WERI-Rb-1 (cell line): ENCODE results near the gene BCAP31.
A peak's percentile ranks its signal among the peaks of the same experiment; 100 is the strongest.

Source experiments
- DNase-seq: peaks from one replicate; pipeline ENCODE4 v3.0.0-alpha.2; 2020
- H3K27ac ChIP-seq: fragments of 250-450 bp; sonication (Bioruptor Pico); 2 replicates; pipeline ENCODE4 v1.5.1; 2020; ENCODE audit warnings: mild to moderate bottlenecking, moderate library complexity
- H3K27me3 ChIP-seq: fragments of 250-450 bp; sonication (Bioruptor Pico); 2 replicates; pipeline ENCODE4 v1.5.1; 2021; ENCODE audit warnings: mild to moderate bottlenecking, low read depth, moderate library complexity; ENCODE audit not compliant: insufficient read depth, severe bottlenecking
- H3K36me3 ChIP-seq: fragments of 250-450 bp; sonication (Bioruptor Pico); 2 replicates; pipeline ENCODE4 v1.5.1; 2020; ENCODE audit warnings: mild to moderate bottlenecking, moderate library complexity
- H3K4me3 ChIP-seq: 2 replicates; pipeline ENCODE4 v1.5.1; 2011; ENCODE audit warnings: low read depth, mild to moderate bottlenecking, control low read depth, low read length
- H3K9me3 ChIP-seq: fragments of 250-450 bp; sonication (Bioruptor Pico); 2 replicates; pipeline ENCODE4 v1.5.1; 2021; ENCODE audit warnings: mild to moderate bottlenecking, moderate library complexity; ENCODE audit not compliant: severe bottlenecking
- CTCF ChIP-seq: IDR thresholded peaks from 2 replicates; pipeline ENCODE4 v1.5.1; 2011; ENCODE audit warnings: low read depth, mild to moderate bottlenecking, control low read depth, inconsistent platforms, low read length

BCAP31 gene

GRCh38 chrX:153674219-153674851 is 49.9 kb downstream of the BCAP31 start:
- no peak overlapping the region for H3K4me3 ChIP-seq
- peaks cover 33% of the 10 kb centered on the region for H3K27me3 ChIP-seq
- H3K27ac ChIP-seq: no peak overlapping the region
- no peak for TF ChIP-seq CTCF
- no peaks in the 10 kb centered on the region for H3K9me3 ChIP-seq
- no peak for DNase-seq
- H3K36me3 ChIP-seq: peaks cover 12% of the 10 kb centered on the region

GRCh38 chrX:153673428-153674218 is 50.6 kb downstream of the BCAP31 start, which contains the start of gene PNCK:
Gene PNCK (minus strand): TSS chrX:153673813. CDS start chrX:153673076, 737 bp downstream.
- H3K4me3 ChIP-seq: no peak within 1 kb of the TSS
- H3K36me3 ChIP-seq: peaks cover 12% of the 10 kb centered on the region
- peaks cover 33% of the 10 kb centered on the region for H3K27me3 ChIP-seq
- no peak for TF ChIP-seq CTCF
- H3K9me3 ChIP-seq: no peaks in the 10 kb centered on the region
- DNase-seq: no peak
- H3K27ac ChIP-seq: no peak within 1 kb of the TSS

- Histone ChIP-seq H3K27me3 (peaks cover 31% of the 10 kb centered on the region), H3K4me3 (no peak overlapping the region), H3K36me3 (peaks cover 12% of the 10 kb centered on the region), H3K9me3 (no peaks in the 10 kb centered on the region), H3K27ac (no peak overlapping the region)
- DNase-seq: peak; percentile 54
- no peak for TF ChIP-seq CTCF
Measured at GRCh38 chrX:153672531-153673427, 51.4 kb downstream of the BCAP31 start.

DNA sequence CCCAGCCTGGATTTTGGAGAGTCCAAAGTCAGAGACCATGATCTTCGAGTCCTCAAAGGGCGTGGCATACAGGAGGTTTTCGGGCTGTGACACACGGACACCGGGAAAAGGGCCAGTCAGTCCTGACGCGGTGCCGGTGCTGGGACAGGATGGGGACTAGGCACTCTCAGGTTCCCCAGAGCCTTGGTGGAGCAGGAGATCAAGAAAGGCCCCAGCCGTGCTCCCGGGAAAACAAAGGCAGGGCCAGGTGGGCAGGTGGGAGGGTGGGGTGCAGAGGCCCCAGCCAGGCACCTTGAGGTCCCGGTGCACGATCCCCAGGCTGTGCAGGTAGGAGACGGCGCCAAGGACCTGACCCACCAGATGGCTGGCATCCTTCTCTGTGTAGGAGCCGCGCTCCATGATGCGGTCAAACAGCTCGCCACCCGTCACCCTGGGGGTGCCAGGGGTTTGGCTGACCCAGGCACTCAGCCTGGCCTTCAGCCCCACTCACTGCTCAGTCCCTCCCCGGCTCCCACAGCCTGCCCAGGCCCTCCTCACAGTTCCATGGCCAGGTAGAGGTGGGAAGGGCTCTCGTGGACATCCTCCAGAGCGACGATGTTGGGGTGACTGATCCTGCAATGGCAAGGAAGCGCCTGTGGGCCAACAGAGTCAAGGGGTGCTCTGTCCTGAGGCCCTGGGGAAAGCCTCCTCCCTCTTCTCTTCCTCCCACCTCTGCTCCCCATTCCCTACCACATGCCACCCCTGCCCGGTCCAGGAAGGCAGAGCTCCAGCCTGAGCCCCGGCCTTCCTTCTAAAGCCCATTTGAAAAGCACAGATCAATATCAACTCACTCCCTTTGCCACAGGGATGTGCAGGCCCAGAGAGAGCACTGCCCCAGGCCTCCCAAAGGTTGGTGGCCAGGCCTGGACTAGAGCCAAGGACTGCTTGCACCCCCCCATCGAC is 52.3 kb downstream of the BCAP31 start:
- peaks cover 31% of the 10 kb centered on the region for H3K27me3 ChIP-seq
- no peak overlapping the region for H3K27ac ChIP-seq
- no peaks in the 10 kb centered on the region for H3K9me3 ChIP-seq
- DNase-seq: no peak
- H3K36me3 ChIP-seq: peaks cover 12% of the 10 kb centered on the region
- H3K4me3 ChIP-seq: no peak overlapping the region
- TF ChIP-seq CTCF: no peak
